Retina (tissue), 1 donor: ENCODE data around the gene RAB8A.
"Not testable (repeated sequence)": the region's sequence is repeated elsewhere in the genome, so short reads cannot be mapped to it uniquely, and the experiment has no call there.

Experiments
- DNase-seq: peaks from one replicate; pipeline ENCODE4 v3.0.0-alpha.2; 2016

The RAB8A gene

DNA sequence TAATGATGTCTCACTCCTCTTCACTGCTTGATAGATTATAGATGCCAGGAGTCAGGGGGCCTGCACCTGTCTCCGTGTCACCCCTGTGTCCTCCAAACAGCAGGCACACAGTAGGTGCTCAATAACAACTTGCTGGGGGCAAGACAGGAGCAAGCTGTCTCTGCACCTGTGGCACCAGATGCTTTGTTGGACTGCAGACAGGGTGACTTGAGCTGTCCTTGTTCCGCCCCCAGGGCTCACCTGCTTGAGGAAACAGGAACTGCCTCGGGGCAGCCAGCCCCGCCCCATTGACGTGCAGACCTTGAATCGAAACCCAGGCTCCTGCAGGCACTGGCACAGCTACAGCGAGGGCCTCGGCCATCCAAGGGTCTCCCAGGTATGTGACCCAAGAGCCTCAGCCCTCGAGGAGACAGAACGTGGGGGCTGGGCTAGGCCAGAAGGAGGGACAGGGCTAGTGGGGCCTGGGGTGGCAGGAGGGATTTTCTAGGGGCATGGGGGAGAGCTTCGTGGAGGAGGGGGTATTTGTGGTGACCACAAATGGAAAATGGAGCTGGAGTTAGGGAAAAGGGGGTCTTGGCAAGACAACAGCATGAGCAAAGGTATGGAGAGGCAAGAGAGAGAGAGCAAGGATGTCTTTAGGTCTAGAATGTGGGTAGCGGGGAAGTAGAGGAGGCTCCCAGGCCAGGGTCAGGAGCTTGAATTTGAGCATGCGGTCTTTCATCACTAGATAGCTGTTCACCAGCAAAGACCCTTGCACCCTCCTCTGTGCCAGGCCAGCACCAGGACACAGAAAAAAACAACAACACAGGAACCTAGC, 31.9 kb downstream of the RAB8A start, which contains the start of gene HSH2D:
TSS of gene HSH2D (plus strand) at position 287 of the 817 bp plus-strand sequence. CDS start 5,066 bp downstream, outside the sequence.
- no peak for DNase-seq

DNA sequence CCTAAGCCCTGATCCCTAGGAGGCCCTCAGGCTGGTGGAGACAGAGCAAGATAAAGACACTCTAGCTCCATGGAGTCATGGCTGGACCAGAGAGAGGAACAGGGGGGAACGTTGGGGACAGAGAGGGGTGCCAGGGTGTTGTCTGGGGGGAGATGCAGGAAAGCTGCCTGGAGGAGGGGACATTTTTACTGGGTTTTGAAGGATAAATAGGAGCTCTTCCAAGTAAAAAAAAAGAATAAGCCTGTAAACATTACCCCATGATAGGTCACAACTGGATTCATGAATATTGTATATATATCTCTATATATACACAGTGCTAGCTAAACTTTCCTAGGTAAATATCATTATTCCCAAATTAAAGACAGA, 32.5 kb downstream of the RAB8A start:
- no peak for DNase-seq

DNA sequence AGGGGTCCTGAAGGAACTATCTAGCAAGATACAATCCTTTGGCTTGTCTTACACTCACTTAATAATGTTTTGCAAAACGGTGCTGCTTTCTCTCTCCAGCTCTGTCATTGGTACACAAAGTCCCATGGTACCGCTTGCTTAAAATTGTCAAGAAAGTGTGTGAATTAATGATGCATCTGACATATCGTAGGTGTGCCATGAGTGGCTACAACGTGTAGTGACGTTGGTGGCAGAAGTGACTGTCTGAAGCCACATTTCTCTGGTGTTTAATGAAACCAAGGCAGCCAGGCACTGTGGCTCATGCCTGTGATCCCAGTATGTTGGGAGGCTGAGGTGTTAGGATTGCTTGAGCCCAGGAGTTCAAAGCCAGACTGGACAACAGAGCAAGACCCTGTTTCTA, 34.4 kb downstream of the RAB8A start:
- no peak for DNase-seq

GRCh38 chr19:16148443-16149229, 36.9 kb downstream of the RAB8A start:
- DNase-seq, result no peak

- DNase-seq, result no peak
Observed at GRCh38 chr19:16153582-16154336, 42.1 kb downstream of the RAB8A start.

DNA sequence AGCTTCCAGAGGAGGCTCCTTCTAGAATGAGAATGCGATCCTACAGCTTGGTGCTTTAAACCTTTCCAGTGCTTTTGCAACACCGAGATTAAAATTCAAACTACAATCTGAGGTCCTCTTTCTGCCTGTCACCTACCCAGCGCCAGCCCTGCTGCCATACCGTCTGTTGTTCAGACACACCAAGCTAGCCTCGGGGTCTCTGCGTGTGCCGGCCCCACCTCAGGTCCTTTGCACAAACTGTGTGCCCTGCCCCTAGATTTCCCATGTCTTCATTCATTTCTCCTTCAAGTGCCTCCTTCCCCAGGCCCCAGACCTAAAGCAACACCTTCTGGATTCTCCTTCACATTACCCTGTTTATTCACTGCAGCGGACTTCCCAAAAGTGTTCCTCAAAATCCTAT, 42.9 kb downstream of the RAB8A start:
- DNase-seq, result no peak

GRCh38 chr19:16155128-16155527, 43.4 kb downstream of the RAB8A start:
- no peak for DNase-seq

GRCh38 chr19:16156904-16157303, 45.2 kb downstream of the RAB8A start:
- no peak for DNase-seq

DNA sequence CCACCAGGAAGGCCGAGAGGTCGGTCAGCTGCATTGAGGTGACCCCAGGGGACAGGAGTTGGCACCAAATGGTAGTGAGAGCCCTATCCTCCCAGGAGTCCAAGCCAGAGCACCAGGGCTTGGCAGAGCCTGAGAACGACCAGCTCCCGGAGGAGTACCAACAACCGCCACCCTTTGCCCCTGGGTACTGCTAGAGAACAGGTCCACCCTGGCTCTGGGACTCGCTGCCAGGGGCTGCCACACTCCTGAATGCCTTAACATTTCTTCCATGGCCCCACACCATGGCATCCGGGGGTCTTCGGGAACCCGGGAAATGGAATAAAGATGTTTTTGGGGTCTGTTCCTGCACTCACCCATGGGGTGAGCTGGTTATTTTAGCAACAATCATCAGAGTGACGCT, 45.9 kb downstream of the RAB8A start:
- no peak for DNase-seq

DNA sequence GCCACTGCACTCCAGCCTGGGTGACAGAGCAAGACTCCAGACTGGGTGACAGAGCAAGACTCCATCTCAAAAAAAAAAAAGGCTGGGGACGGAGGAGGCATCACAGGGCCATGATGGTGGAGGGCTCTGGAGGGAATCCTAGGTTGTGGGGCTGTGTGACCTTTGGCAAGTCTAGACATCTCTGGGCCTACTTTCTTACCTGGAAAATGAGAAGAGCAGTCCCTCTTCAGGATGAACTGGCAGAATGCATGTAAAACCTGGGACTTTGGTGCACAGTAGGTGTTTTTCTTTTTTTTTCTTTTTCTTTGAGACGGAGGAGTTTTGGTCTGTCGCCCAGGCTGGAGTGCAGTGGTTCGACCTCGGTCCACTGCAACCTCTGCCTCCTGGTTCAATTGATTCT, 48.0 kb downstream of the RAB8A start:
- DNase-seq, result no peak

GRCh38 chr19:16160445-16160942, 48.8 kb downstream of the RAB8A start:
- DNase-seq, result no peak

- no peak for DNase-seq
Observed at GRCh38 chr19:16160943-16161560, 49.4 kb downstream of the RAB8A start.

DNA sequence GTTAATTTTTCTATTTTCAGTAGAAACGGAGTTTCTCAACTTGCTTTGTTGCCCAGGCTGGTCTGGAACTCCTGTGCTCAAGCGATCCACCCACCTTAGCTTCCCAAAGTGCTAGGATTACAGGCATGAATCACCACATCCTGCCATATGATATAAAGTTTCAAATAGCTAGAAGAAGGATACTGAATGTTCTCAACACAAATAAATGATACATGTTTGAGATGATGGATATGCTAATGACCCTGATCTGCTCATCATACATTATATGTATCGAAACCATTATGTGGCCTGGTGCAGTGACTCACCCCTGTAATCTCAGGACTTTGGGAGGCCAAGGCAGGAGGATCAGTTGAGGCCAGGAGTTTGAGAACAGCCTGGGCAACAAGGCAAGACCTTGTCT, 50.2 kb downstream of the RAB8A start:
- DNase-seq, result no peak

DNA sequence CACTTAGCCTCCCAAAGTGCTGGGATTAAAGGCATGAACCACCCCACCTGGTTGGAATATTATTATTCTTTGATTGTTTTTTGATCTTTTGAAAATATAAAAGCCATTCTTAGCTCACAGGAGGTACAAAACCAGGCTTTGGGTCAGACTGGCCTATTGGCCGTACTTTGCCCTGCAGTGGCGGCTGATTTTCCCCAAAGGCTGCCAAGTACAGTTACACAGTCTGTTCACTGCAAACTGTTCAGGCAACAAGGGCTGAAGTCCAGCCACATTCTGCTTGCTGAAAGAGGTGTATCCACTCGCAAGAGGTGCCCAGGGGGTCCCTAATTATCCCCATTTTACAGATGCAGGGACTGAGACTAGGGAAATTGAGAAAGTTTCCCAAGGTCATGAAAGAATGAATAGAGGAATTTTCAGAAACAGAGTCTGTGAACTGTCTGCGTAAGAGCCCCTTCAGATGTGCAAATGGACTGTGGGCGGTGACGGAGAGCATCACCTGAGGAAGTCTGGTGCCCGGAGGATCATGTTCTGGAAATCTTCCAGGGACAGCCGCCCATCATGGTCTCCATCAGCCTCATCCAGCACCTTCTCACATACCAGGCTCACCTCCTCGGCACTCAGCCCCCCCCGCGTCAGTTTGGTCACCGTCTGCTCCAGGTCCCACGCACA, 52.7 kb downstream of the RAB8A start:
- DNase-seq, result no peak

GRCh38 chr19:16166417-16166816, 54.7 kb downstream of the RAB8A start:
- no peak for DNase-seq

GRCh38 chr19:16167055-16167454, 55.4 kb downstream of the RAB8A start:
- no peak for DNase-seq

DNA sequence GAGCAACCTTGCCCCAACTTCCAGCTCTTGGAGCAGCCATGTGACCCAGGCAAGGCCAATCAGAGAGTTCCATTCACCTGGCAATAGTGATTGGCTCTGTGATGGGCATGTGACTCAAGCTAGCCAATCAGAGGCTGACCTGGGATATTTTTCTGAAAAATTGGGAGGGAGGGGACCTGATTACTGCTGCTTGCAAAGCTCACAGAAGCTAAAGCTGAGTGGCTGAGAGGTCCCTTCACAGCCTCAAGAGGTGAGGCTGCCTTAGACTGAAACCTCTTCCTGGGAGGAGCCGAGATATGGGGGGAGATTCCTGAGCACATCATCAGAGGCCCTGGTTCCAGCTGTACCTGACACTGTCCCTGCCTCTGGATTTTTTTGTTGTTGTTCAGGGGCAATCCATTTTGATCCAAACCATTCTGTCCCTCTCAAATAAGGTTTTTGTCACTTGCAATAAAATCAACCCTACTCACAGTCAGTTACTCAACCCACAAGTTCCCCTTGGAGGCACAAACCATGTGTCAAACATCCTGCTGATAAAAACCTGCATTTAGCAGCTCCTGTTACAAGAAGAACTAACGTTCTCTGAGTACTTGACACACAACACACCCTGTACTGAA, 56.9 kb downstream of the RAB8A start:
- DNase-seq, result no peak

DNA sequence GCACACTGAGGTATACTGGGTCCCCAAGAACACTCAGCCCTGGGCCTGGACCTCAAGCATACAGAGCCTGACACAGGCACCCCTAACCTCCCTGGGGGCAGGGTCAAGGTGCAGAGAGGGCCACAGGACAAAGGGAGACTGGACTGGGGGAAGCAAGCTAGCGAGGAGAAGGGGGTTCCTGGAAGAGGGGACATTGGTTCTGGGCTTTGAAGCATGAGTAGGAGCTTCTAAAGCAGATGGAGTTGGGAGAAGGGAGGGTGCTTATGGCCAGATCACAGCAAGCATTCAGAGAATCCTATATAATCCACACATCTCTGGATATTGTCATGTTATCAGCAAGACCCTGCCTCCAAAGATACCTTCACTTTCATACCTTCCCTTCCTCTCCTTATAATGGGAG, 58.4 kb downstream of the RAB8A start:
- DNase-seq, result no peak

- no peak for DNase-seq
Observed at GRCh38 chr19:16175954-16176353, 64.3 kb downstream of the RAB8A start.

DNA sequence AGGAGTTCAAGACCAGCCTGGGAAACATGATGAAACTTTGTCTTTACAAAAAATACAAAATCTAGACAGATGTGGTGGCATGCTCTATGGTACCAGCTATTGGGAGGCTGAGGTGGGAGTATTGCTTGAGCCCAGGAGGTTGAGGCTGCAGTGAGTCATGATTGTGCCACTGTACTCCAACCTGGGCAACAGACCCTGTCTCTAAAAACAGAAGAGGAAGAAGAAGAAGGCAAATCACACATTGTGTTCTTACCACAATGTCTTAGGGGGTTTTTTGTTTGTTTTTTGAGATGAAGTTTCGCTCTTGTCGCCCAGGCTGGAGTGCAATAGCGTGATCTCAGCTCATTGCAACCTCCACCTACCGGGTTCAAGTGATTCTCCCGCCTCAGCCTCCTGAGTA, 67.2 kb downstream of the RAB8A start:
- DNase-seq, result not testable (repeated sequence)

GRCh38 chr19:16180611-16181010, 68.9 kb downstream of the RAB8A start:
- DNase-seq, result no peak
